OCI-LY3 (cell line): ENCODE results near the gene CMSS1.

ENCODE experiments used
- EZH2phosphoT487 ChIP-seq: fragments of 200-600 bp; shearing (Covaris generic); IDR thresholded peaks from 2 replicates; pipeline ENCODE4 v1.6.1; 2018; ENCODE audit warnings: antibody characterized with exemption, mixed run types, low read depth
- TF ChIP-seq, protein P1 (sequence below): fragments of 200-600, 300-600 bp; sonication (generic); IDR thresholded peaks from 2 replicates; pipeline ENCODE4 v1.5.1; 2014; ENCODE audit warnings: antibody characterized with exemption, low read length, low read depth

DNA sequence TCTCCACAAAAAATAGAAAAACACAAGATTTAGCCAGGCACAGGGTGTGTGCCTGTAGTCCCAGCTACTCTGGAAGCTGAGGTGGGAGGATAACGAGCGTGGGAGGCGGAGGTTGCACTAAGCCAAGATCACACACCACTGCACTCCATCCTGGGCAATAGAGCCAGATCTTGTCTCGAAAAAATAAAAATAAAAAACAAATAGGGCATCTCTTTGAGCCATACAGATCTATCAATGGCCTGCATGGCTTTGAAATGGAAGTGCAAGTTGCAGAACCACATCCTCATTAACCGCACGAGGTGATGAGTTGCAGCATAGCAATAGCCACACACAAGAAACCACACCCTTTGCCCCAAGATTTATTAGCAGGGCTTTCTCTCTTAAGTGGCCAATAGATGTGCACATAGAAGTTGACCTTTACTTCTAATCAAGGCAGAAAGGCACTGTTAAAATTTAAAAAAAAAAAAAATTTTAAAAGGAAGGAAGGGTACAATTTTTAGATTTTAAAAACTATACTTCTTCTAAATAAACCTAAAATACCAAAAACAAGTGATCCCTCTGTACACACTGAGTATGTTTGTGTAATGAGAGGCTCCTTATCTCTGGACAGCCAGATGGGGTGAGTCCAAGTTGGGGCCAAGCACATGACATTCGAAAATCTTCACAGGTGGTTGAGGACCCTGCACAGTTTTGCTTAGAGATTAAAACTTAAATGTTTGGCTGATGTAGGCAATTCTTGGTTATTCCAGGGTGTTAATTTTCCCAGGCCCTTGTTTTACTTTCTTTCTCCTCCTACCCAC, 243.2 kb downstream of the CMSS1 start:
- TF ChIP-seq, protein P1, sequence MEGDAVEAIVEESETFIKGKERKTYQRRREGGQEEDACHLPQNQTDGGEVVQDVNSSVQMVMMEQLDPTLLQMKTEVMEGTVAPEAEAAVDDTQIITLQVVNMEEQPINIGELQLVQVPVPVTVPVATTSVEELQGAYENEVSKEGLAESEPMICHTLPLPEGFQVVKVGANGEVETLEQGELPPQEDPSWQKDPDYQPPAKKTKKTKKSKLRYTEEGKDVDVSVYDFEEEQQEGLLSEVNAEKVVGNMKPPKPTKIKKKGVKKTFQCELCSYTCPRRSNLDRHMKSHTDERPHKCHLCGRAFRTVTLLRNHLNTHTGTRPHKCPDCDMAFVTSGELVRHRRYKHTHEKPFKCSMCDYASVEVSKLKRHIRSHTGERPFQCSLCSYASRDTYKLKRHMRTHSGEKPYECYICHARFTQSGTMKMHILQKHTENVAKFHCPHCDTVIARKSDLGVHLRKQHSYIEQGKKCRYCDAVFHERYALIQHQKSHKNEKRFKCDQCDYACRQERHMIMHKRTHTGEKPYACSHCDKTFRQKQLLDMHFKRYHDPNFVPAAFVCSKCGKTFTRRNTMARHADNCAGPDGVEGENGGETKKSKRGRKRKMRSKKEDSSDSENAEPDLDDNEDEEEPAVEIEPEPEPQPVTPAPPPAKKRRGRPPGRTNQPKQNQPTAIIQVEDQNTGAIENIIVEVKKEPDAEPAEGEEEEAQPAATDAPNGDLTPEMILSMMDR = no peak
- TF ChIP-seq EZH2phosphoT487 = no peak
